ENCODE measurements around the gene PFKL. TPM values are rescaled to one million over a fixed set of nuclear protein-coding genes. Genes with fewer than 3 reads are reported as not detected.
A peak's percentile ranks its signal among the peaks of the same experiment; 100 is the strongest.

The PFKL gene
- polyA plus RNA-seq, 4 donors = 138 to 281 (median 216) TPM

GRCh38 chr21:44283948-44284347, 15.9 kb upstream of the PFKL start:
- H3K4me1 ChIP-seq (ENCODE audit: control insufficient read depth in 3 of 3, insufficient read depth in 2 of 3, low read depth in 1 of 3, low read length in 2 of 3) = peaks cover 0 to 9% (median 0%) of the 10 kb centered on the region in 3 donors
- FAIRE-seq (no peak), DNase-seq (no peak)
- no peaks in the 10 kb centered on the region for H3K36me3 ChIP-seq (ENCODE audit: control insufficient read depth in 3 of 3, insufficient read depth in 2 of 3, low read depth in 1 of 3, low read length in 3 of 3)
- no peak overlapping the region for H3K4me3 ChIP-seq (ENCODE audit: low read depth in 1 of 3, low read length in 3 of 3)
- 66 to 85% (median 72%) methylated on average over 6 to 11 of the region's 11 CpGs for WGBS, 3 donors
- no peak overlapping the region for H3K27ac ChIP-seq (ENCODE audit: low read depth in 1 of 3, low read length in 2 of 3)
- H3K27me3 ChIP-seq (ENCODE audit: control insufficient read depth in 3 of 3, insufficient read depth in 3 of 3, low read length in 3 of 3) = peaks cover 0 to 10% (median 0%) of the 10 kb centered on the region in 3 donors
- no peaks in the 10 kb centered on the region for H3K9me3 ChIP-seq (ENCODE audit: control insufficient read depth in 2 of 2, insufficient read depth in 1 of 2, low read depth in 1 of 2, low read length in 1 of 2)

DNA sequence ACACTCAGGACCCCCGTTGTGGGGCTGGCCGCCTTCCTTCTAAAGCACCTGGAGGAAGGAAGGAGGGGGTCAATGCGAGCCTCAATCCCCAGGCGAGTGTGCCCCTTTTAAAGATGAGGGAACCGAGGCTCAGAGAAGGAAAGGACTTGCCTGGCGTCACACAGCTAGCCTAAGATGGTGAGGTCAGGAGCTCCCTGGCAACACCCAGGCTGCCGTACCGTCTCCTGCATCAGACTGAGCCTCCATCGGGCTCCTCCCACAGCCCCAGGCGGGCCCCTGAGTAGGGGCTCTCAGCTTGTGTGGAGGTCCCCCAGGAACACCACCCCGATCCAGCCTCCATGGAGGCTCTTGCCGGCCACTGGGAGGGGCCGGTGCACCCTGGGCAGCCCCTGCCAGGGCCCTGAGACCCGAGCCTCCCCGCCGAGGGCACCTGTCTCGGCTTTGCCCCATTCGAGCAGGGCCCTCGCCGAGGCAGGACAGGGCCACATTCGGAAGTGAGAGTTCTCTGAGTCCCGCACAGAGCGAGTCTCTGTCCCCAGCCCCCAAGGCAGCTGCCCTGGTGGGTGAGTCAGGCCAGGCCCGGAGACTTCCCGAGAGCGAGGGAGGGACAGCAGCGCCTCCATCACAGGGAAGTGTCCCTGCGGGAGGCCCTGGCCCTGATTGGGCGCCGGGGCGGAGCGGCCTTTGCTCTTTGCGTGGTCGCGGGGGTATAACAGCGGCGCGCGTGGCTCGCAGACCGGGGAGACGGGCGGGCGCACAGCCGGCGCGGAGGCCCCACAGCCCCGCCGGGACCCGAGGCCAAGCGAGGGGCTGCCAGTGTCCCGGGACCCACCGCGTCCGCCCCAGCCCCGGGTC, 14.5 kb upstream of the PFKL start, which contains the start of gene AIRE:
TSS of gene AIRE (plus strand) at position 739 of the 855 bp plus-strand sequence. CDS start 131 bp downstream, outside the sequence.
- no peaks in the 10 kb centered on the region for H3K9me3 ChIP-seq (ENCODE audit: control insufficient read depth in 2 of 2, insufficient read depth in 1 of 2, low read depth in 1 of 2, low read length in 1 of 2)
- H3K4me1 ChIP-seq (ENCODE audit: control insufficient read depth in 3 of 3, insufficient read depth in 2 of 3, low read depth in 1 of 3, low read length in 2 of 3) = peaks cover 0 to 9% (median 0%) of the 10 kb centered on the region in 3 donors
- peak in 1 of 2 donors; percentile 78 for DNase-seq
- H3K36me3 ChIP-seq (ENCODE audit: control insufficient read depth in 3 of 3, insufficient read depth in 2 of 3, low read depth in 1 of 3, low read length in 3 of 3) = no peaks in the 10 kb centered on the region
- peak within 1 kb of the TSS in 1 of 3 donors; percentile 22 for H3K27ac ChIP-seq (ENCODE audit: low read depth in 1 of 3, low read length in 2 of 3)
- WGBS, 3 donors = 18 to 38% (median 35%) methylated on average over 40 to 56 of the region's 56 CpGs
- peak within 1 kb of the TSS in 1 of 3 donors; percentile 29 for H3K4me3 ChIP-seq (ENCODE audit: low read depth in 1 of 3, low read length in 3 of 3)
- FAIRE-seq = no peak
- H3K27me3 ChIP-seq (ENCODE audit: control insufficient read depth in 3 of 3, insufficient read depth in 3 of 3, low read length in 3 of 3) = peaks cover 0 to 10% (median 0%) of the 10 kb centered on the region in 3 donors

- no peaks in the 10 kb centered on the region for H3K36me3 ChIP-seq (ENCODE audit: control insufficient read depth in 3 of 3, insufficient read depth in 2 of 3, low read depth in 1 of 3, low read length in 3 of 3)
- peaks cover 0 to 10% (median 0%) of the 10 kb centered on the region in 3 donors for H3K27me3 ChIP-seq (ENCODE audit: control insufficient read depth in 3 of 3, insufficient read depth in 3 of 3, low read length in 3 of 3)
- H3K9me3 ChIP-seq (ENCODE audit: control insufficient read depth in 2 of 2, insufficient read depth in 1 of 2, low read depth in 1 of 2, low read length in 1 of 2) = no peaks in the 10 kb centered on the region
- H3K27ac ChIP-seq (ENCODE audit: low read depth in 1 of 3, low read length in 2 of 3) = no peak overlapping the region
- H3K4me3 ChIP-seq (ENCODE audit: low read depth in 1 of 3, low read length in 3 of 3) = no peak overlapping the region
- WGBS, 3 donors = 57 to 63% (median 60%) methylated on average over 15 to 21 of the region's 21 CpGs
- peak in 1 of 2 donors; percentile 28 for DNase-seq
- peaks cover 0 to 9% (median 0%) of the 10 kb centered on the region in 3 donors for H3K4me1 ChIP-seq (ENCODE audit: control insufficient read depth in 3 of 3, insufficient read depth in 2 of 3, low read depth in 1 of 3, low read length in 2 of 3)
- no peak for FAIRE-seq
Measured at GRCh38 chr21:44286086-44286715, 13.7 kb upstream of the PFKL start.

GRCh38 chr21:44286716-44287632, 12.9 kb upstream of the PFKL start:
- Histone ChIP-seq H3K27ac (ENCODE audit: low read depth in 1 of 3, low read length in 2 of 3) (no peak overlapping the region), H3K36me3 (ENCODE audit: control insufficient read depth in 3 of 3, insufficient read depth in 2 of 3, low read depth in 1 of 3, low read length in 3 of 3) (no peaks in the 10 kb centered on the region), H3K27me3 (ENCODE audit: control insufficient read depth in 3 of 3, insufficient read depth in 3 of 3, low read length in 3 of 3) (peaks cover 0 to 10% (median 0%) of the 10 kb centered on the region in 3 donors), H3K4me3 (ENCODE audit: low read depth in 1 of 3, low read length in 3 of 3) (no peak overlapping the region), H3K9me3 (ENCODE audit: control insufficient read depth in 2 of 2, insufficient read depth in 1 of 2, low read depth in 1 of 2, low read length in 1 of 2) (no peaks in the 10 kb centered on the region), H3K4me1 (ENCODE audit: control insufficient read depth in 3 of 3, insufficient read depth in 2 of 3, low read depth in 1 of 3, low read length in 2 of 3) (peaks cover 0 to 9% (median 0%) of the 10 kb centered on the region in 3 donors)
- DNase-seq (no peak), FAIRE-seq (no peak)
- 68 to 77% (median 76%) methylated on average over 28 to 31 of the region's 31 CpGs for WGBS, 3 donors

DNA sequence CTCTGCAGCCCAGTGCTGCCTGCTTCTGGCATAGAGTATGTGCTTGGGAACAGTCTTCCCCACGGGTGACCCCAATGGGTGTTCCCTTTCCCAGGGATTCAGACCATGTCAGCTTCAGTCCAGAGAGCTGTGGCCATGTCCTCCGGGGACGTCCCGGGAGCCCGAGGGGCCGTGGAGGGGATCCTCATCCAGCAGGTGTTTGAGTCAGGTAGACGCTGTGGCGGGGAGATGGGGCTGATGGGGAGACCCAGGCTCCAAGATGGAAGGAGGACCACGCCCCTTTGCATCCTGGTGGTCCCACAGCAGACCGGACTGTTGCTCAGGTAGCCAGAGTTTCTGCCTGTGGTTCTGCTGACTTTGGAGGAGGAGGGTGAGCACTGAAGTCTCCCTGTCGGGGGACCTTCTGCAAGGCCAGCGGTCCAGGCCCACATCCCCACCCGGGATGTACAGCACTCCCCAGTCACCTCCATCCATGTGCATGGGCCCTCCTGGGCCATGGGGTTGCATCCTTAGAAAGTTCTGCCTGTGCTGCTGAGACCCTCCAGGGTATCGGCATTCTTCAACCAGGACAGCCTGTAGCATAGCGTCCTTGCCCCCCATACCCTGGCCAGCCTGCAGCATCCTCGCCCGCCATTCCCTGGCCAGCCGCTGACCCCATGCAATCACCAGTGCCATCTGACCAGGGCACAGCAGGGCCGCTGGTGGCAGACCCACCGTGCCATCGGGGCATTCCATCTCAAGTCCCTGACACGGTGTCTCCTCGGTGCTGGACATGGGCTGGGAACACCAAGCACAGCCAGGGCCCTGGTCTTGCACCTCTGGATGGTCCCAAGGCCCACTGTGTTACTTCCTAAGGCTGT, 11.4 kb upstream of the PFKL start:
- Histone ChIP-seq H3K4me1 (ENCODE audit: control insufficient read depth in 3 of 3, insufficient read depth in 2 of 3, low read depth in 1 of 3, low read length in 2 of 3) (peaks cover 0 to 9% (median 0%) of the 10 kb centered on the region in 3 donors), H3K4me3 (ENCODE audit: low read depth in 1 of 3, low read length in 3 of 3) (no peak overlapping the region), H3K9me3 (ENCODE audit: control insufficient read depth in 2 of 2, insufficient read depth in 1 of 2, low read depth in 1 of 2, low read length in 1 of 2) (no peaks in the 10 kb centered on the region), H3K27me3 (ENCODE audit: control insufficient read depth in 3 of 3, insufficient read depth in 3 of 3, low read length in 3 of 3) (peaks cover 0 to 10% (median 0%) of the 10 kb centered on the region in 3 donors), H3K27ac (ENCODE audit: low read depth in 1 of 3, low read length in 2 of 3) (no peak overlapping the region), H3K36me3 (ENCODE audit: control insufficient read depth in 3 of 3, insufficient read depth in 2 of 3, low read depth in 1 of 3, low read length in 3 of 3) (no peaks in the 10 kb centered on the region)
- WGBS, 3 donors = 85 to 91% (median 90%) methylated on average over 21 to 23 of the region's 23 CpGs
- FAIRE-seq = no peak
- DNase-seq = no peak

DNA sequence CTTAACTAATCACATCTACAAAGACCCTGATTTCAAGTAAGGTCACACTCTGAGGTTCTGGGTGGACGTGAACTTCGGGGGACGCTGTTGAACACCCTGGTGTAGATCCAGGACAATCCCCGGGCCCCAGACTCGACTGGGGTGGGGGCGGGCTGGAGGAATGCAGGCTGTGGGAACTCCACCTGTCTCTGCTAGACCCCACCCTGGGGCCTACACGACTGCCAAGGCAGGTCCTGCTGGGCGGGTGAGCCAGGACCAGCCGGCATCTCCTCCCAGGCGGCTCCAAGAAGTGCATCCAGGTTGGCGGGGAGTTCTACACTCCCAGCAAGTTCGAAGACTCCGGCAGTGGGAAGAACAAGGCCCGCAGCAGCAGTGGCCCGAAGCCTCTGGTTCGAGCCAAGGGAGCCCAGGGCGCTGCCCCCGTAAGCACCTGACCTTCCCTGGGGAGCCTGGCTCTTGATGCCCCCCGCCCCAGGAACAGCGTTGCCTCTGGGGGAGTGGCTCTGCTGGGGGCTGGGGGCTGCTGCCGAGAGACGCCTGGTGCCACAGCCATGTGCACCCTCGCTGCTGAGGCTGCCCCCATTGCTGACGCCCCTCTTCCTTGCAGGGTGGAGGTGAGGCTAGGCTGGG, 10.4 kb upstream of the PFKL start:
- Histone ChIP-seq H3K4me1 (ENCODE audit: control insufficient read depth in 3 of 3, insufficient read depth in 2 of 3, low read depth in 1 of 3, low read length in 2 of 3) (peaks cover 0 to 12% (median 0%) of the 10 kb centered on the region in 3 donors), H3K36me3 (ENCODE audit: control insufficient read depth in 3 of 3, insufficient read depth in 2 of 3, low read depth in 1 of 3, low read length in 3 of 3) (no peaks in the 10 kb centered on the region), H3K27ac (ENCODE audit: low read depth in 1 of 3, low read length in 2 of 3) (no peak overlapping the region), H3K9me3 (ENCODE audit: control insufficient read depth in 2 of 2, insufficient read depth in 1 of 2, low read depth in 1 of 2, low read length in 1 of 2) (no peaks in the 10 kb centered on the region), H3K4me3 (ENCODE audit: low read depth in 1 of 3, low read length in 3 of 3) (no peak overlapping the region), H3K27me3 (ENCODE audit: control insufficient read depth in 3 of 3, insufficient read depth in 3 of 3, low read length in 3 of 3) (peaks cover 0 to 10% (median 0%) of the 10 kb centered on the region in 3 donors)
- 77 to 86% (median 84%) methylated on average over 24 of the region's 24 CpGs for WGBS, 3 donors
- no peak for FAIRE-seq
- no peak for DNase-seq

DNA sequence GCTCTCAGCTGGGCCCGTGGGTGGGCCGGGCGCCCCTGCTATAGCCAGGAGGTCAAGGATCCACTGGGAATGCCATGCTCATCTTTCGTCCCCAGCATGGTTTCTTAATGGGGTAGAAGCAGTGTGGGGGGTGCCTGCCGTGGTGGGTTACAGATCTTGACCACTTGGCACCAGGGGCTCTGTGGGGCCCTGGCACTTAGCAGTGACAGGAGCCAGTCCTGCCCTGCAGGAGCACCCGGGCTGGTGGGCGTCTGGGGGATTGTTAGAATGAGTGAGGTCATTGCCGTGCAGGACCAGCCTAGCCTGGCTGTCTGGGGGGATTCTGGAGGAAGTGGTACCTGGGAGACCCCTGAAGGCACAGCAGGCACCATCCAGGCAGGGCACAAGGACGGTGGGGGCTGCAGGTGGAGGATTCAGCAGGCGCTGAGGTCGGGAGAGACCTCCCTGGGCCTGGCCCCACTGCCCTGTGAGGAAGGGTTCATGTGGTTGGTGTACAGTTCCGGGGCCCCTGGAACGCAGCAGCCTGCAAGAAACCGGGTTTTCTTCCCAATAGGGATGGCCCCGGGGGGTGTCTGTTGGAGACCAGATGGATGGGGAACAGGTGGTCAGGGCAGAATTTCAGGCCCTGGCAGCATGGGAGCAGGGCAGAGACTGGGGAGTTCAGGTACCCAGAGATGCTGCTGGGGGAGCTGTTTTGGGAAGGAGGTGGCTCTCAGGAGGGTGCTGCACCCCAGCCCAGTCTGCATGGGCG, 9.4 kb upstream of the PFKL start:
- FAIRE-seq (no peak), DNase-seq (no peak)
- H3K4me3 ChIP-seq (ENCODE audit: low read depth in 1 of 3, low read length in 3 of 3) = no peak overlapping the region
- peaks cover 0 to 9% (median 0%) of the 10 kb centered on the region in 3 donors for H3K4me1 ChIP-seq (ENCODE audit: control insufficient read depth in 3 of 3, insufficient read depth in 2 of 3, low read depth in 1 of 3, low read length in 2 of 3)
- H3K27me3 ChIP-seq (ENCODE audit: control insufficient read depth in 3 of 3, insufficient read depth in 3 of 3, low read length in 3 of 3) = peaks cover 0 to 10% (median 0%) of the 10 kb centered on the region in 3 donors
- no peaks in the 10 kb centered on the region for H3K36me3 ChIP-seq (ENCODE audit: control insufficient read depth in 3 of 3, insufficient read depth in 2 of 3, low read depth in 1 of 3, low read length in 3 of 3)
- no peaks in the 10 kb centered on the region for H3K9me3 ChIP-seq (ENCODE audit: control insufficient read depth in 2 of 2, insufficient read depth in 1 of 2, low read depth in 1 of 2, low read length in 1 of 2)
- 81 to 83% (median 82%) methylated on average over 16 of the region's 16 CpGs for WGBS, 3 donors
- H3K27ac ChIP-seq (ENCODE audit: low read depth in 1 of 3, low read length in 2 of 3) = no peak overlapping the region

Measured in small intestine (tissue), 7 donors.